HepG2 (cell line): ENCODE measurements around the gene ATP8B4. TPM values are rescaled to one million over a fixed set of nuclear protein-coding genes. Genes with fewer than 3 reads are reported as not detected.

ENCODE experiments used
- ATAC-seq: fragments of 200-7000 bp; cut with Tn5 transposase; 3 replicates; pipeline ENCODE4 v1.9.1; 2020; ENCODE audit warnings: mild to moderate bottlenecking, moderate library complexity
- BruUV-seq: library from RNA; stranded (reverse); fragments of 400-500 nt; replicated peaks from 2 replicates; lab custom pipeline; 2021; lab: Mats Ljungman, UMichigan
- CTCF ChIA-PET: fragments of 300-600 bp; formaldehyde crosslinking; extraction: SDS; loops from one replicate; lab custom pipeline; 2021; ENCODE audit warnings: low total read pairs, inconsistent platforms, low intra/inter-chr PET ratio; lab: Yijun Ruan, JAX
- POLR2A ChIA-PET: fragments of 350-600 bp; sonication (Branson Sonifier 250); formaldehyde crosslinking; loops from one replicate; lab custom pipeline; 2020; ENCODE audit warnings: antibody characterized with exemption, inconsistent platforms; lab: Yijun Ruan, JAX
- DNase-seq: peaks from one replicate; pipeline ENCODE4 v3.0.0-alpha.2; 2015; ENCODE audit warnings: low spot score
- FAIRE-seq: peaks from 3 replicates; lab custom pipeline; 2011; peaks lifted over from hg19 to GRCh38; lab: Jason Lieb, UNC
- H2AFZ ChIP-seq: one replicate; pipeline ENCODE4 v1.6.1; 2011; ENCODE audit warnings: low read length, inconsistent platforms
- H3K27ac ChIP-seq: fragments of 300-600 bp; 3 replicates; pipeline ENCODE4 v1.8.0; 2011; ENCODE audit warnings: mixed run types, mild to moderate bottlenecking, mixed read lengths, low read length, inconsistent platforms; ENCODE audit not compliant: insufficient read depth; ENCODE audit errors: extremely low read length
- H3K27me3 ChIP-seq, 2 experiments: fragments of 200-600 bp in 1 of 2; 2 replicates in 1 of 2; 3 replicates in 1 of 2; pipeline versions ENCODE4 v1.6.0 to v1.8.0; 2011; ENCODE audit warnings: low read length in 2 of 2, mild to moderate bottlenecking in 2 of 2, moderate library complexity in 2 of 2, inconsistent platforms in 1 of 2; ENCODE audit not compliant: insufficient read depth in 2 of 2, control insufficient read depth in 1 of 2
- H3K36me3 ChIP-seq, 2 experiments: fragments of 200-600 bp in 1 of 2; replicated peaks in 1 of 2; 2 replicates in 1 of 2; 3 replicates in 1 of 2; pipeline versions ENCODE4 v1.5.1 to v1.8.0; 2011; ENCODE audit warnings: low read length in 2 of 2, inconsistent platforms in 1 of 2; ENCODE audit not compliant: insufficient read depth in 2 of 2, control insufficient read depth in 1 of 2
- H3K4me1 ChIP-seq: 2 replicates; pipeline ENCODE4 v1.5.1; 2012; ENCODE audit warnings: low read length, inconsistent platforms; ENCODE audit not compliant: insufficient read depth
- H3K4me2 ChIP-seq: 2 replicates; pipeline ENCODE4 v1.6.0; 2011; ENCODE audit warnings: low read depth, low read length, inconsistent platforms
- H3K4me3 ChIP-seq, 3 experiments: fragments of 200-600 bp in 1 of 3; sonication (generic), shearing (Covaris generic) in 1 of 3; replicated peaks in 1 of 3; 2 replicates each; pipeline ENCODE4 v1.5.1; 2011 to 2016; ENCODE audit warnings: low read length in 3 of 3, inconsistent platforms in 2 of 3, low read depth in 2 of 3, mild to moderate bottlenecking in 2 of 3, control low read depth in 1 of 3, mixed read lengths in 1 of 3; ENCODE audit not compliant: insufficient read depth in 1 of 3
- H3K79me2 ChIP-seq: one replicate; pipeline ENCODE4 v1.6.1; 2011; ENCODE audit warnings: low read length, inconsistent platforms; ENCODE audit not compliant: insufficient read depth
- H3K9ac ChIP-seq: 2 replicates; pipeline ENCODE4 v1.6.0; 2011; ENCODE audit warnings: mild to moderate bottlenecking, low read depth, low read length, inconsistent platforms; ENCODE audit not compliant: insufficient read depth
- H3K9me3 ChIP-seq: 2 replicates; pipeline ENCODE4 v1.5.1; 2012; ENCODE audit warnings: mild to moderate bottlenecking, low read length
- H4K20me1 ChIP-seq: 2 replicates; pipeline ENCODE4 v1.6.0; 2011; ENCODE audit warnings: inconsistent platforms, mild to moderate bottlenecking, low read length, moderate library complexity; ENCODE audit not compliant: insufficient read depth
- GATA4 ChIP-seq: sonication (generic); IDR thresholded peaks from 2 replicates; pipeline ENCODE4 v1.6.1; 2016; ENCODE audit warnings: antibody characterized with exemption, low read depth, borderline replicate concordance
- HOXA9 ChIP-seq: sonication (generic); formaldehyde crosslinking; IDR thresholded peaks from 2 replicates; pipeline ENCODE4 v1.8.1; 2022; ENCODE audit warnings: missing genetic modification reagents, mild to moderate bottlenecking, moderate library complexity, borderline replicate concordance
- RARG ChIP-seq: sonication (generic); formaldehyde crosslinking; IDR thresholded peaks from 2 replicates; pipeline ENCODE4 v1.4.0; 2020; ENCODE audit warnings: low read depth, mild to moderate bottlenecking, missing genetic modification reagents
- SNAPC5 ChIP-seq: sonication (generic); formaldehyde crosslinking; IDR thresholded peaks from 2 replicates; pipeline ENCODE4 v1.8.1; 2023; ENCODE audit warnings: mild to moderate bottlenecking, missing genetic modification reagents, borderline replicate concordance
- STAT6 ChIP-seq: sonication (generic); formaldehyde crosslinking; IDR thresholded peaks from 2 replicates; pipeline ENCODE4 v1.4.0; 2020; ENCODE audit warnings: missing genetic modification reagents, mild to moderate bottlenecking, borderline replicate concordance
- TAF1 ChIP-seq: sonication (generic); formaldehyde crosslinking; IDR thresholded peaks from 2 replicates; pipeline ENCODE4 v1.4.0; 2020; ENCODE audit warnings: missing genetic modification reagents
- TCF12 ChIP-seq, 2 experiments: fragments of 450-650 bp in 1 of 2; sonication (generic) in 1 of 2; formaldehyde crosslinking in 1 of 2; IDR thresholded peaks; 2 replicates each; pipeline versions ENCODE4 v1.6.1 to v1.8.0; 2017 to 2022; ENCODE audit warnings: antibody characterized with exemption in 1 of 2, mild to moderate bottlenecking in 1 of 2, missing genetic modification reagents in 1 of 2, moderate library complexity in 1 of 2
- TOPORS ChIP-seq: sonication (generic); formaldehyde crosslinking; IDR thresholded peaks from 2 replicates; pipeline ENCODE4 v1.8.0; 2023; ENCODE audit warnings: mild to moderate bottlenecking, missing genetic modification reagents
- YEATS2 ChIP-seq: sonication (generic); formaldehyde crosslinking; IDR thresholded peaks from 2 replicates; pipeline ENCODE4 v1.4.0; 2020; ENCODE audit warnings: missing genetic modification reagents, borderline replicate concordance
- ZKSCAN1 ChIP-seq: fragments of 150-350 bp; IDR thresholded peaks from 2 replicates; pipeline ENCODE4 v1.6.1; 2014; ENCODE audit warnings: low read length
- ZNF205 ChIP-seq: IDR thresholded peaks from 2 replicates; pipeline ENCODE4 v1.6.1; 2018; ENCODE audit warnings: missing biosample characterization, missing genetic modification reagents
- ZNF326 ChIP-seq: sonication (generic); formaldehyde crosslinking; IDR thresholded peaks from 2 replicates; pipeline ENCODE4 v1.4.0; 2020; ENCODE audit warnings: missing genetic modification reagents, borderline replicate concordance
- ZNF468 ChIP-seq: sonication (generic); formaldehyde crosslinking; IDR thresholded peaks from 2 replicates; pipeline ENCODE4 v1.8.0; 2022; ENCODE audit warnings: mild to moderate bottlenecking, moderate library complexity, missing genetic modification reagents
- ZNF597 ChIP-seq: sonication (generic); formaldehyde crosslinking; IDR thresholded peaks from 2 replicates; pipeline ENCODE4 v1.5.0; 2020; ENCODE audit warnings: missing genetic modification reagents
- ZNF616 ChIP-seq: sonication (generic); formaldehyde crosslinking; IDR thresholded peaks from 2 replicates; pipeline ENCODE4 v1.5.0; 2020; ENCODE audit warnings: low read depth, mild to moderate bottlenecking, missing genetic modification reagents
- ZNF678 ChIP-seq: sonication (generic); formaldehyde crosslinking; IDR thresholded peaks from 2 replicates; pipeline ENCODE4 v1.4.0; 2020; ENCODE audit warnings: mild to moderate bottlenecking, missing genetic modification reagents
- WGBS: methylation state at CpG from one replicate; pipeline ENCODE4 v1.1.6; 2017; ENCODE audit warnings: low lambda C conversion rate; 5-methylcytosine and 5-hydroxymethylcytosine counted together
- in situ Hi-C: cut with HindIII; loops from 2 replicates; pipeline ENCODE4 v1.10.0; 2017; ENCODE audit warnings: low pct_unique_long_range_greater_than_20kb; ENCODE audit not compliant: extremely low pct_ligation_motif_present
- intact Hi-C: fragments of 100-400 bp; cut with micrococcal nuclease; formaldehyde crosslinking; loops from one replicate; pipeline ENCODE4 v1.10.0; 2022; ENCODE audit not compliant: unreplicated experiment
- polyA plus RNA-seq, 8 experiments: library from polyadenylated mRNA; depleted of rRNA in 3 of 8; stranded (reverse) in 7 of 8; unstranded in 1 of 8; fragments of >200 nt; fragmentation: Illumina TruSeq in 4 of 8; extraction: Trizol in 4 of 8; gene quantifications; 2 replicates each; pipeline versions ENCODE4 v1.2.1 to v1.2.3, GENCODE V29; 2011 to 2016; ENCODE audit warnings: low read depth in 4 of 8, missing spikeins in 1 of 8, mixed read lengths in 1 of 8; ENCODE audit not compliant: insufficient read depth in 1 of 8
- total RNA-seq, 5 experiments: library from RNA; depleted of rRNA; stranded (reverse); fragments of >200 nt; fragmentation: Illumina TruSeq; extraction: Trizol; gene quantifications; 2 replicates each; pipeline ENCODE4 v1.2.3, GENCODE V29; 2016; ENCODE audit warnings: low read depth in 1 of 5
- TF ChIP-seq, protein P1 (sequence below): sonication (generic); formaldehyde crosslinking; IDR thresholded peaks from 2 replicates; pipeline ENCODE4 v1.4.0; 2020; ENCODE audit warnings: mild to moderate bottlenecking, missing genetic modification reagents

ATP8B4 gene
- total and polyA plus RNA-seq, 2 of the 13 experiments (the other 11 are each of a cell fraction or from before 2014, with no cell fraction given): 0.24 to 0.69 TPM

- H3K79me2 ChIP-seq: no peaks in the 10 kb centered on the region
- H3K36me3 ChIP-seq: no peaks in the 10 kb centered on the region
- H3K27me3 ChIP-seq: no peaks in the 10 kb centered on the region; a peak in 1 of 5 replicates
- H3K4me2 ChIP-seq: no peak overlapping the region
- no peak overlapping the region for H3K9ac ChIP-seq
- H3K9me3 ChIP-seq: no peaks in the 10 kb centered on the region
- H3K27ac ChIP-seq: no peak overlapping the region
- intact Hi-C loops: no loop called here
- ATAC-seq (no peak), FAIRE-seq (no peak), DNase-seq (no peak)
- WGBS: 61% methylated on average over 6 of the region's 6 CpGs
- no peaks in the 10 kb centered on the region for H3K4me1 ChIP-seq
- no peaks in the 10 kb centered on the region for H4K20me1 ChIP-seq
- no peak overlapping the region for H3K4me3 ChIP-seq
- ChIA-PET CTCF (no interaction called here), POLR2A (no interaction called here)
- in situ Hi-C loops: no loop called here
- no peak overlapping the region for H2AFZ ChIP-seq
- BruUV-seq: no TSS peak
- TF ChIP-seq ZNF326: no peak
- no peak for TF ChIP-seq ZNF616
- TF ChIP-seq ZNF205 (CRISPR knock-in tag): no peak
- TF ChIP-seq STAT6: no peak
- TF ChIP-seq SNAPC5: no peak
- no peak for TF ChIP-seq TOPORS
- no peak for TF ChIP-seq HOXA9 (CRISPR knock-in tag)
- TF ChIP-seq ZNF678 (CRISPR knock-in tag): no peak
- no peak for TF ChIP-seq YEATS2 (CRISPR knock-in tag)
- no peak for TF ChIP-seq ZKSCAN1
- TF ChIP-seq GATA4: no peak
- no peak for TF ChIP-seq TCF12 (IDR thresholded peaks at IDR 0.05)
- no peak for TF ChIP-seq TCF12 (CRISPR knock-in tag; IDR thresholded peaks at IDR 0.05)
- TF ChIP-seq RARG (CRISPR knock-in tag): no peak
- TF ChIP-seq, protein P1, sequence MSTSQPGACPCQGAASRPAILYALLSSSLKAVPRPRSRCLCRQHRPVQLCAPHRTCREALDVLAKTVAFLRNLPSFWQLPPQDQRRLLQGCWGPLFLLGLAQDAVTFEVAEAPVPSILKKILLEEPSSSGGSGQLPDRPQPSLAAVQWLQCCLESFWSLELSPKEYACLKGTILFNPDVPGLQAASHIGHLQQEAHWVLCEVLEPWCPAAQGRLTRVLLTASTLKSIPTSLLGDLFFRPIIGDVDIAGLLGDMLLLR (CRISPR knock-in tag): no peak
- TF ChIP-seq ZNF597 (CRISPR knock-in tag): no peak
- no peak for TF ChIP-seq TAF1 (CRISPR knock-in tag)
- TF ChIP-seq ZNF468 (CRISPR knock-in tag): no peak
These were observed 223.4 kb downstream of the ATP8B4 start for GRCh38 chr15:49895347-49896223.
